Mesenchymal stem cell (in vitro differentiated cells and primary cell): ENCODE results near the gene C22orf39. TPM values are rescaled to one million over a fixed set of nuclear protein-coding genes. Genes with fewer than 3 reads are reported as not detected.

Experiments used
- DNase-seq: peaks from one replicate; pipeline ENCODE4 v3.0.0-alpha.2; 2013
- H2AFZ ChIP-seq: one replicate; pipeline ENCODE4 v1.6.1; 2013; ENCODE audit warnings: low read depth, mild to moderate bottlenecking, control low read depth, inconsistent platforms, low read length, moderate library complexity
- H2AK5ac ChIP-seq: 2 replicates; pipeline ENCODE4 v1.6.1; 2013; ENCODE audit warnings: low read length, moderate library complexity, mild to moderate bottlenecking, inconsistent platforms; ENCODE audit not compliant: severe bottlenecking
- H2BK120ac ChIP-seq: one replicate; pipeline ENCODE4 v1.6.1; 2013; ENCODE audit warnings: low read depth, mild to moderate bottlenecking, inconsistent platforms, low read length, moderate library complexity
- H2BK12ac ChIP-seq, 2 experiments: one replicate each; pipeline ENCODE4 v1.6.1; 2013; ENCODE audit warnings: inconsistent platforms in 2 of 2, low read length in 2 of 2, mild to moderate bottlenecking in 2 of 2, moderate library complexity in 2 of 2, control low read depth in 1 of 2
- H2BK15ac ChIP-seq: one replicate; pipeline ENCODE4 v1.6.1; 2013; ENCODE audit warnings: mild to moderate bottlenecking, low read depth, inconsistent platforms; ENCODE audit not compliant: poor library complexity, severe bottlenecking
- H2BK5ac ChIP-seq: 2 replicates; pipeline ENCODE4 v1.6.1; 2013; ENCODE audit warnings: low read depth, mild to moderate bottlenecking, low read length, control low read depth, inconsistent platforms; ENCODE audit not compliant: poor library complexity, severe bottlenecking
- H3K14ac ChIP-seq, 2 experiments: one replicate each; pipeline ENCODE4 v1.6.1; 2013; ENCODE audit warnings: inconsistent platforms in 2 of 2, low read length in 2 of 2, control low read depth in 1 of 2, mild to moderate bottlenecking in 1 of 2, moderate library complexity in 1 of 2
- H3K18ac ChIP-seq, 2 experiments: one replicate each; pipeline ENCODE4 v1.6.1; 2013; ENCODE audit warnings: inconsistent platforms in 2 of 2, low read length in 2 of 2, control low read depth in 1 of 2, low read depth in 1 of 2, mild to moderate bottlenecking in 1 of 2
- H3K23ac ChIP-seq, 2 experiments: one replicate each; pipeline ENCODE4 v1.6.1; 2013; ENCODE audit warnings: inconsistent platforms in 2 of 2, low read length in 2 of 2, mild to moderate bottlenecking in 2 of 2, moderate library complexity in 2 of 2, control low read depth in 1 of 2
- H3K27ac ChIP-seq: 2 replicates; pipeline ENCODE4 v1.5.1; 2013; ENCODE audit warnings: mild to moderate bottlenecking, moderate library complexity, low read length, control low read depth, inconsistent platforms; ENCODE audit not compliant: poor library complexity, severe bottlenecking
- H3K27me3 ChIP-seq, 2 experiments: 2 replicates each; pipeline versions ENCODE4 v1.6.1 to v1.7.0; 2013; ENCODE audit warnings: low read length in 2 of 2, mild to moderate bottlenecking in 2 of 2, moderate library complexity in 2 of 2, control low read depth in 1 of 2, inconsistent platforms in 1 of 2; ENCODE audit not compliant: control insufficient read depth in 1 of 2, insufficient read depth in 1 of 2
- H3K36me3 ChIP-seq, 2 experiments: 2 replicates each; pipeline versions ENCODE4 v1.6.1 to v1.7.0; 2013; ENCODE audit warnings: low read length in 2 of 2, control low read depth in 1 of 2, inconsistent platforms in 1 of 2, low read depth in 1 of 2, mild to moderate bottlenecking in 1 of 2; ENCODE audit not compliant: insufficient read depth in 2 of 2, control insufficient read depth in 1 of 2
- H3K4ac ChIP-seq, 2 experiments: one replicate each; pipeline ENCODE4 v1.6.1; 2013; ENCODE audit warnings: inconsistent platforms in 2 of 2, low read length in 2 of 2, mild to moderate bottlenecking in 2 of 2, moderate library complexity in 2 of 2, control low read depth in 1 of 2, low read depth in 1 of 2
- H3K4me1 ChIP-seq: 2 replicates; pipeline ENCODE4 v1.6.1; 2013; ENCODE audit warnings: low read depth, low read length, control low read depth; ENCODE audit not compliant: control insufficient read depth, insufficient read depth
- H3K4me2 ChIP-seq: 2 replicates; pipeline ENCODE4 v1.6.1; 2013; ENCODE audit warnings: low read length, mild to moderate bottlenecking, inconsistent platforms; ENCODE audit not compliant: poor library complexity, severe bottlenecking
- H3K4me3 ChIP-seq, 2 experiments: 2 replicates each; pipeline versions ENCODE4 v1.5.1 to v1.7.0; 2013; ENCODE audit warnings: low read length in 2 of 2, mild to moderate bottlenecking in 2 of 2, control low read depth in 1 of 2, low read depth in 1 of 2; ENCODE audit not compliant: insufficient read depth in 1 of 2
- H3K79me1 ChIP-seq: replicated peaks from 2 replicates; pipeline ENCODE4 v1.6.1; 2013; ENCODE audit warnings: mild to moderate bottlenecking, control low read depth, low read length, inconsistent platforms; ENCODE audit not compliant: poor library complexity, severe bottlenecking
- H3K9ac ChIP-seq: 2 replicates; pipeline ENCODE4 v1.7.0; 2013; ENCODE audit warnings: mild to moderate bottlenecking, low read length, moderate library complexity
- H3K9me3 ChIP-seq: 2 replicates; pipeline ENCODE4 v1.7.0; 2013; ENCODE audit warnings: mild to moderate bottlenecking, low read length; ENCODE audit not compliant: control insufficient read depth
- H4K8ac ChIP-seq: one replicate; pipeline ENCODE4 v1.6.1; 2013; ENCODE audit warnings: inconsistent platforms, mild to moderate bottlenecking, low read length, moderate library complexity
- H4K91ac ChIP-seq: one replicate; pipeline ENCODE4 v1.6.1; 2013; ENCODE audit warnings: mild to moderate bottlenecking, low read length, inconsistent platforms
- WGBS: methylation state at CpG from one replicate; pipeline ENCODE4 v1.1.7; 2013; ENCODE audit warnings: mixed read lengths; 5-methylcytosine and 5-hydroxymethylcytosine counted together
- polyA plus RNA-seq, 2 experiments: library from polyadenylated mRNA; stranded (reverse); fragments of 200-250 nt; gene quantifications; one replicate each; pipeline ENCODE4 v1.2.3, GENCODE V29; 2013

Gene C22orf39, protein sequence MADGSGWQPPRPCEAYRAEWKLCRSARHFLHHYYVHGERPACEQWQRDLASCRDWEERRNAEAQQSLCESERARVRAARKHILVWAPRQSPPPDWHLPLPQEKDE
- 17.3 TPM for polyA plus RNA-seq (2013, experiment 1 of 2)
- polyA plus RNA-seq (2013, experiment 2 of 2), result 18.6 TPM

DNA sequence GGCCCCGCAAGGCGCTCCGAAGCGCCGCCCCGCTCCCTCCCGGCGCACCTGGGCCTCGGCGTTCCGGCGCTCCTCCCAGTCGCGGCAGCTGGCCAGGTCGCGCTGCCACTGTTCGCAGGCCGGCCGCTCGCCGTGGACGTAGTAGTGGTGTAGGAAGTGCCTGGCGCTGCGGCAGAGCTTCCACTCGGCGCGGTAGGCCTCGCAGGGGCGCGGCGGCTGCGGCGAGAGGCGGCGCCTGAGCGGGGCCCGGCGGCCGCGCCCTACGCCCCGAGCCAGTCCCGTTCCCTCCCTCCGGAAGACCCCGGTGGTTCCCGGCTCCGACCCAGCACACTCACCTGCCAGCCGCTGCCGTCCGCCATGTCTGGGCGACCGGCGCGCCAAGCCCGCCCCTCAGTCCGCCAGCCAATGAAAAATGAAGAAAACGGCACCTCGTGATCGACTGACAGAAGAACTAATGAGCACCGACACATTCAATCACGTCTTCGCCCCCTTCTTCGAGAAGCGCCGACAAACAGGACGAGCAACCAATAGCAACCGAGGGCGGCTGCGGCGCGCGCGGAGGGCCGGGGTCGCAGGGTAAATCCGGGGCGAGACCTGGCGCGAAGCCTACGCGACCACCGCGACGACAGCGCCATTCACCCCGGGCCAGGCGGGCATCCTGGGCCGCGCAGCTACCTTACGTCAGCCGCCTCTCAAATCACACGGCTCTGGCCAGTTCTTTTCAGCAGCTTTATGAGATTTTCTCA lies at the start of gene C22orf39:
C22orf39 (minus strand) TSS at position 382 of the 746 bp plus-strand sequence; CDS start at position 359, 23 bp downstream.
- Histone ChIP-seq H2BK12ac (peak within 1 kb of the TSS in 1 of 2 experiments; percentile 61), H3K18ac (peak within 1 kb of the TSS; percentile 69 to 97), H3K23ac (peak within 1 kb of the TSS in 1 of 2 experiments; percentile 4), H3K27ac (peak within 1 kb of the TSS; percentile 41), H3K36me3 (peaks cover 22 to 57% of the 10 kb centered on the region in 2 experiments), H3K4me2 (peak within 1 kb of the TSS; percentile 67), H3K79me1 (peaks cover 19% of the 10 kb centered on the region), H3K9ac (peak within 1 kb of the TSS; percentile 94), H2BK15ac (peak within 1 kb of the TSS; percentile 50), H3K14ac (peak within 1 kb of the TSS in 1 of 2 experiments; percentile 97), H2AFZ (peak within 1 kb of the TSS; percentile 98), H2BK5ac (no peak within 1 kb of the TSS), H3K4me1 (peaks cover 13% of the 10 kb centered on the region), H3K4ac (peak within 1 kb of the TSS; percentile 60 to 84), H3K4me3 (peak within 1 kb of the TSS; percentile 94 to 98), H4K91ac (peak within 1 kb of the TSS; percentile 56), H2AK5ac (no peak within 1 kb of the TSS), H3K9me3 (no peaks in the 10 kb centered on the region), H3K27me3 (no peaks in the 10 kb centered on the region), H2BK120ac (no peak within 1 kb of the TSS), H4K8ac (peak within 1 kb of the TSS; percentile 86)
- DNase-seq, result peak; percentile 95
- under 1% methylated on average over 77 of the region's 92 CpGs for WGBS

GRCh38 chr22:19497245-19497644 lies 49.7 kb upstream of the C22orf39 start:
- 92% methylated on average over 3 of the region's 3 CpGs for WGBS

GRCh38 chr22:19496324-19496630 lies 48.8 kb upstream of the C22orf39 start:
- Histone ChIP-seq H3K4me2 (no peak overlapping the region), H3K4me1 (peaks cover 3% of the 10 kb centered on the region), H3K9ac (no peak overlapping the region), H4K91ac (no peak overlapping the region), H2BK120ac (no peak overlapping the region), H3K14ac (no peak overlapping the region), H3K27me3 (no peaks in the 10 kb centered on the region), H2BK12ac (no peak overlapping the region), H2BK15ac (no peak overlapping the region), H2AK5ac (no peak overlapping the region), H4K8ac (no peak overlapping the region), H3K18ac (no peak overlapping the region), H2BK5ac (no peak overlapping the region), H3K27ac (no peak overlapping the region), H3K23ac (no peak overlapping the region), H3K79me1 (peaks cover 5% of the 10 kb centered on the region), H3K9me3 (no peaks in the 10 kb centered on the region), H3K4me3 (no peak overlapping the region), H3K4ac (no peak overlapping the region), H3K36me3 (peaks cover 0 to 19% of the 10 kb centered on the region in 2 experiments), H2AFZ (no peak overlapping the region)
- 97% methylated on average over 3 of the region's 3 CpGs for WGBS
- no peak for DNase-seq

More at GRCh38 chr22:19497245-19497644, 49.7 kb upstream of the C22orf39 start:
- H4K91ac ChIP-seq, result no peak overlapping the region
- no peak overlapping the region for H3K18ac ChIP-seq
- no peak overlapping the region for H2BK120ac ChIP-seq
- peak; percentile 17 for DNase-seq
- H3K27me3 ChIP-seq, result no peaks in the 10 kb centered on the region
- H3K79me1 ChIP-seq, result peaks cover 5% of the 10 kb centered on the region
- peaks cover 0 to 19% of the 10 kb centered on the region in 2 experiments for H3K36me3 ChIP-seq
- H3K23ac ChIP-seq, result no peak overlapping the region
- no peak overlapping the region for H3K27ac ChIP-seq
- no peak overlapping the region for H3K4me3 ChIP-seq
- no peak overlapping the region for H2AK5ac ChIP-seq
- no peak overlapping the region for H3K4ac ChIP-seq
- no peak overlapping the region for H2AFZ ChIP-seq
- H3K4me2 ChIP-seq, result no peak overlapping the region
- no peak overlapping the region for H3K9ac ChIP-seq
- H2BK12ac ChIP-seq, result no peak overlapping the region
- H3K9me3 ChIP-seq, result no peaks in the 10 kb centered on the region
- H3K14ac ChIP-seq, result no peak overlapping the region
- no peak overlapping the region for H4K8ac ChIP-seq
- H2BK15ac ChIP-seq, result no peak overlapping the region
- no peak overlapping the region for H2BK5ac ChIP-seq
- peaks cover 3% of the 10 kb centered on the region for H3K4me1 ChIP-seq

GRCh38 chr22:19495562-19496323 lies 48.2 kb upstream of the C22orf39 start:
- no peak overlapping the region for H2BK5ac ChIP-seq
- H4K8ac ChIP-seq, result no peak overlapping the region
- H3K9me3 ChIP-seq, result no peaks in the 10 kb centered on the region
- H3K27me3 ChIP-seq, result no peaks in the 10 kb centered on the region
- H4K91ac ChIP-seq, result no peak overlapping the region
- peaks cover 5% of the 10 kb centered on the region for H3K79me1 ChIP-seq
- no peak overlapping the region for H3K4me2 ChIP-seq
- no peak overlapping the region for H2AFZ ChIP-seq
- peaks cover 0 to 19% of the 10 kb centered on the region in 2 experiments for H3K36me3 ChIP-seq
- H2BK15ac ChIP-seq, result no peak overlapping the region
- H2AK5ac ChIP-seq, result no peak overlapping the region
- H2BK120ac ChIP-seq, result no peak overlapping the region
- peak; percentile 23 for DNase-seq
- H3K4ac ChIP-seq, result no peak overlapping the region
- H3K4me3 ChIP-seq, result no peak overlapping the region
- H2BK12ac ChIP-seq, result no peak overlapping the region
- no peak overlapping the region for H3K27ac ChIP-seq
- H3K4me1 ChIP-seq, result peaks cover 3% of the 10 kb centered on the region
- H3K14ac ChIP-seq, result no peak overlapping the region
- H3K18ac ChIP-seq, result no peak overlapping the region
- 92% methylated on average over 5 of the region's 5 CpGs for WGBS
- no peak overlapping the region for H3K23ac ChIP-seq
- H3K9ac ChIP-seq, result no peak overlapping the region
